Left hindlimb (tissue), 1 donor: ENCODE measurements around the gene ENAH.

Source experiments
- DNase-seq: peaks from one replicate; pipeline ENCODE4 v3.0.0-alpha.2; 2018

Gene ENAH

GRCh38 chr1:225449774-225450173 is 203.1 kb downstream of the ENAH start:
- DNase-seq: no peak

GRCh38 chr1:225449261-225449660 is 203.7 kb downstream of the ENAH start:
- DNase-seq: no peak

GRCh38 chr1:225448146-225448805 is 204.6 kb downstream of the ENAH start:
- no peak for DNase-seq

GRCh38 chr1:225447650-225448089 is 205.3 kb downstream of the ENAH start:
- DNase-seq: peak; percentile 68

- no peak for DNase-seq
Observed at GRCh38 chr1:225446981-225447615, 205.8 kb downstream of the ENAH start.

- DNase-seq: no peak
Observed at GRCh38 chr1:225446595-225446960, 206.3 kb downstream of the ENAH start.

- no peak for DNase-seq
Observed at GRCh38 chr1:225445639-225446594, 207.0 kb downstream of the ENAH start.

- no peak for DNase-seq
Observed at GRCh38 chr1:225442123-225442505, 210.8 kb downstream of the ENAH start.

GRCh38 chr1:225441314-225442122 is 211.4 kb downstream of the ENAH start:
- no peak for DNase-seq

GRCh38 chr1:225440380-225441221 is 212.3 kb downstream of the ENAH start:
- no peak for DNase-seq

GRCh38 chr1:225437710-225438437 is 215.0 kb downstream of the ENAH start:
- DNase-seq: no peak
